ENCODE results near the gene FABP2. TPM values are rescaled to one million over a fixed set of nuclear protein-coding genes. Genes with fewer than 3 reads are reported as not detected.
"Not testable (repeated sequence)": the region's sequence is repeated elsewhere in the genome, so short reads cannot be mapped to it uniquely, and the experiment has no call there.

FABP2 gene
- total RNA-seq, 1 experiment from 2014 or later, result not detected

- DNase-seq (ENCODE audit: low read depth), result no peak
These were observed 11.1 kb downstream of the FABP2 start for GRCh38 chr4:119310826-119311225.

GRCh38 chr4:119307606-119308005 lies 14.3 kb downstream of the FABP2 start:
- DNase-seq (ENCODE audit: low read depth), result no peak

DNA sequence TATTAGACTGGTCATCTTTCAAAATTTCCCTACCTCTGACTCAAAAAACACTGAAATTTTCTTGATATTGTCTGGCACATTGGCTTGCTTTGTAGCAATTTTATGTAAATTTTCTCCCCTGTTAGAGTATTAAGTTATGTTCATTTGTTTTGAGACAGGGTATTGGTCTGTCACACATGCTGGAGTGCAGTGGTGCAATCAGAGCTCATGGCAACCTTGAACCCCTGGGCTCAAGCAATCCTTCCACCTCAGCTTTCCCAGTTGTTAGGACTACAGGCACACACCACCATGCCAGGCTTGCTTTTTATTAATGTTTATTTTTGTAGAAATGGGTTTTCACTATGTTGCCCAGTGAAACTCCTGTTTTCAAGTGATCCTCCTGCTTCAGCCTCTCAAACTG lies 17.5 kb downstream of the FABP2 start:
- no peak for DNase-seq (ENCODE audit: low read depth)

DNA sequence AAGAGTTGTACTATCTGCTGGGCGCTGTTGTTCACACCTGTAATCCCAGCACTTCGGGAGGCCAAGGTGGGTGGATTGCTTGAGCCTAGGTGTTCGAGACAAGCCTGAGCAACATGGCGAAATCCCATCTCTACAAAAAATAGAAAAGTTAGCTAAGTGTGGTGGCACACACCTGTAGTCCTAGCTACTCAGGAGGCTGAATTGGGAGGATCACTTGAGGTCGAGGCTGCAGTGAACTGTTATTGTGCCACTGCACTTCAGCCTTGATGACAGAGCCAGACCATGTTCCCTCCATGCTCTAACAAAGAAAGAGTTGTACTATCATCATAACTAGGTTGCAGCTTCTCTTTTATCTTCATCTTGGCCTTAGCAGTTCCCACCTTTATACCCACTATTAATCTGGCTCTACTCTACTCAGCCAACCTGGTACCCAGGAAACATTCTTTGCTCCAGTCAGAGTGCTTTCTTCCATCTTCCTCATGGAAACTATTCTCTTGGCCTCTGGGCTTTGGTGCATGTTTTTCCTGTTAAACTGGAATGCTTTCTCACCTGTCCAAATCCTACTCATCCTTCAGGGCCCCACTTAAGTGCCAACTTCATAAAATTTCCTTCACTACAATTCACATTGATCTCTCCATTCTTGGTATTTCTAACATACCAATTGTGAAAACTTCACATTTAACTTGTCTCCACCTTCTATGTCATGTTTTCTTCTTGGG lies 18.2 kb downstream of the FABP2 start:
- no peak for DNase-seq (ENCODE audit: low read depth)

- no peak for DNase-seq (ENCODE audit: low read depth)
These were observed 19.7 kb downstream of the FABP2 start for GRCh38 chr4:119302073-119302832.

DNA sequence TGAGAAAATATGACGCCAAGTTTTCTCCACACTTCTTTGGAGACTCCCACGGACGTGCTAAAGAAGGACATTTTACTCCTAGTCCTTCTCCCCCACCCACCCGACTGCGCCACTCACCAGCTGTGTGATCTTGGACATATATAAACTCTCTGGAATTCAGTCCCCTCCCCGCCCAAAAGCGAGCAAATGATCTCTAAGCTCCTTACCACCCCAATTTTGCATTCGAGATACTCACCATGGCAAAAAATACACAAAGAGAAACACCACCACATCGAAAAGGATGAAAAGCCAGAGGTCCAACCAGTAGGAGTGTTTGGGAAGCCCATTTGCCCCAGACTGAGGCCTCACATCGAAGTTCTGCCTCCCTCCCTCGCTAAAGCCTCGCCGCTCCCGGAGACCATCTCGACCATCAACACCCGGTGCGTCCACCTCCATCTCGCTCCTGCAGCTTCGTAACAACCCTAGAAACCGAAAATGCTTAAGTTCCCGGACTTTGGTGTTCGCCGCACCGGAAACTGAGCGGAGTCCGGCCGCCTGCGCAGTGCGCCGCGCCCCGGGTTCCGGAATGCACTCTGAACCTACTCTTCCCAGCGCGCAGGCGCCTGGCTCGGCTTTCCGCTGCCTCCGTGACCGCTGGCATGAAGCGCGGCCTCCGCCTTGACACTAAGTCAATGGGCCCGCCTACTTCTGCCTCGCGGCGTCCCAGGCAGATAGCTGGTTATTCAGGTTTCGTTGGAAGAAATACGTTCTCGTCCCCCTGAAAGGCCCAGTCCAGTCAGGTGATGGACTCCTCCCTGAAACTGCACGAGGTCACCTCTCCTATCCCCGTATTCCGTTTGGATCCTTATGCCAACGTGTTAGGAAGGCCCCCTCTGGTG lies 21.6 kb downstream of the FABP2 start:
- DNase-seq (ENCODE audit: low read depth), result peak; percentile 90

DNA sequence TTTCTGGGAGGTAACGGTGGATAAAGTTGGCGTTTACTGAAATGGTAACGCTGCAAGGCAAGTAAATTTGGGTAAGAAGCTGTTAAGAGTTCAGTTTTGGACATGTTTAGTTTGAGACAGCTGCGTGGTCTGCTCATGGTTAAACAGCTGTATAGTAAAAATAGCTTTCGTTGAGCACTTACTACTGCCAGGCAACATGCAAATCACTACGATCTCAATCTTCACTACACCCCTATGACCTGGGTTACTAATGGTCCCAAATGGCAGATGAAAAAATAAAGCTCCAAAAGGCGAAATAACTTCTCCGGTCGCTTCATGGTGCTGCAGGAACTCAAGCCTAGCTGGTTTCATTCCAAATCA lies 22.2 kb downstream of the FABP2 start:
- DNase-seq (ENCODE audit: low read depth), result peak; percentile 9

DNA sequence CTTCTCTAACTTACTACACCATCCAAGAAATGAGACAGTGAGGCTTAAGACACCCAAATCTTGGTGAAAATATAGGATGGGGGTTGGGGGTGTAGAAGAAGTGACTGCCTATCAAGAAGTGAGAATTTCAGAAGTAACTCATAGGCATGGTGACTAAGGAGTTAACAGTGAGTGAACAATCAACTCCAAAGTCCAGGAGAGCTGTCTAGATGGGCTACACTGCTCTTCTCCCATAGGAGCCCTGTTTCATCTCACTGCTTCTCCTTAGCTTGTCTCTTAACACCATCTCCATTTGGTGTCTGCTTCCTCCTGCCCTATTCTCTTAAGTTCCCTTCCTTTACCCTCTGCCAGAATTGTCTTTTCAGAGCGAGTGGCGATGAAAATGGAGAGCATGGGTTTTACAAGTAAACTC lies 22.7 kb downstream of the FABP2 start:
- peak; percentile 9 for DNase-seq (ENCODE audit: low read depth)

GRCh38 chr4:119297795-119298194 lies 24.1 kb downstream of the FABP2 start:
- no peak for DNase-seq (ENCODE audit: low read depth)

DNA sequence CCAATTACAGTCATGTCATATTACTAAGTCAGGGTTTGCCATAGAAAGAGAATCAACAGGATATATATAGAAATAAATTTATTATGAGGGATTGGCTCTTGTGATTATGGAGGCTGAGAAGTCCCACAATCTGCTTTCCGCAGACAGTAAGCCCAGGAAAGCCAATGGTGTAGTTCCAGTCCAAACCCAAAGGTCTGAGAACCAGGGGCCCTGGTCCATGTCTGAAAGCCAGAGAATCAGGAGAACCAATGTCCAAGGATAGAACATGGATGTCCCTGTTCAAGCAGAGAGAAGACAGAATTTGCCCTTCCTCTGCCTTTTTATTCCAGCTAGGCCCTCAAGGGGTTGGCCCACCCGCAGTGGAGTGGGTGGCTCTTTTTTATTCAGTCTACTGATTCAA lies 25.6 kb downstream of the FABP2 start:
- no peak for DNase-seq (ENCODE audit: low read depth)

GRCh38 chr4:119290598-119290997 lies 31.3 kb downstream of the FABP2 start:
- DNase-seq (ENCODE audit: low read depth), result no peak

DNA sequence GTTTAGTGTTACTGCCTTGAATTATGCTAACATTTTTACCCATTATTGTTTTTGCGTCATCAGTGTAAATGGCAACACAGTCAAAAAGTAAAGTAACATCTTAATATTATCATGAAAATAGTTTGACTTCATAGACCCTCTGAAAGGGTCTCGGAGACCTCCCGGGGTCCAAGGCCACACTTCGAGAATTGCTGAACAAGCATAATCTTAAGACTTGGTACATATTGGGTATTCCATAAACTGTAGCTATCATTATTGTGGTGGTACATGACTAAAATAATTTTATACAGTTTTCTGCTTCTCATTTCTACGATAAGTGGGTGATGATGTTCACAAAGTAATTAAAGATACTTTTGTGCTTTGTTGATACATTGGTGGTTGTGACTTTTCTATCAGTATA lies 32.6 kb downstream of the FABP2 start:
- no peak for DNase-seq (ENCODE audit: low read depth)

DNA sequence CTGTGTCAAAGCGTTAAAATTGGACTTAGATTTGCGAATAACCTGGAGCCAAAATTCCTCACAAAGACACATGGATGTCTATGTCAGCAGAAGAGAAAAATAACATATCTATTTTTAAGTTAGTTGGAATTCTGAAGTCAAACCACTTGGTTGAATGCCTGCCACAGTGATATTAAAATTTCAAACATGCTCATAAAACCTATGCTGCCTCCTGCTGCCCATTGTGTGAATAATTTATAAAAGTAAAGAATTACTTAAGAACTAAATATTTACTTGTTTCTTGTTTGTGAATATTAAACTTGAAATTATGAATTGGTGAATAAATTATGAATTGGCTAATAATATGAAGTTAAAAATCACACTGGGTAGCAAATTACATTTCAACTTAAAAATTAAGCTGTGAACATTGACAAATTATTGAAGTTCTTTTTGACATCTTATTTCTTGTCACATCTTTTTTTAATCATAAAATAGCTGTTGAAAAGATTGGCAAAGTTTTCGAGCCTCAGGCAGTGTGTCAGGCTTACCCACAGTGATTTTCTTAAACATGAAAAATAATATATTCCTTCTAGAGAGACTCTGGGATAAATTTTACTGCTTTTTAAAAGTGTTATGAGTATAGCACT lies 35.4 kb downstream of the FABP2 start:
- DNase-seq (ENCODE audit: low read depth), result peak; percentile 59

GRCh38 chr4:119284876-119285780 lies 36.8 kb downstream of the FABP2 start:
- DNase-seq (ENCODE audit: low read depth), result peak; percentile 36

DNA sequence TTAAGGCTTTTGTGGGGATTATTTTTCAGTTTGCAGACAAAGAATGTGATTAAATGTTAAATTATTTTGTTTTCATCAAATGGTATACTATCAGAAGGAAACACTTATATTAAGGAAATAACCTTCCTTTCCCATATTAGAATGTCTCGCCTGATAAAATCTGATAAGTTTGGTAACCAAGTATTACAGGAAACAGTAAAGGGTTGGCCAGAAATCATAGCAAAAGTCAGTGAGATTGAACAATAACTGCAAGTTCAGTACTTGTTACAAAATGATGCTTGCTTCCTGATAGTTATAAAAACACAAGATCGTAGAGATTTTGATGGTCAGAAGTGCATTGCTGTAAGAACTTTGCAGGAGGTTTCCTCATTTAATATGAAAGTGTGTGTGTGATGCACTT lies 40.5 kb downstream of the FABP2 start:
- DNase-seq (ENCODE audit: low read depth), result no peak

DNA sequence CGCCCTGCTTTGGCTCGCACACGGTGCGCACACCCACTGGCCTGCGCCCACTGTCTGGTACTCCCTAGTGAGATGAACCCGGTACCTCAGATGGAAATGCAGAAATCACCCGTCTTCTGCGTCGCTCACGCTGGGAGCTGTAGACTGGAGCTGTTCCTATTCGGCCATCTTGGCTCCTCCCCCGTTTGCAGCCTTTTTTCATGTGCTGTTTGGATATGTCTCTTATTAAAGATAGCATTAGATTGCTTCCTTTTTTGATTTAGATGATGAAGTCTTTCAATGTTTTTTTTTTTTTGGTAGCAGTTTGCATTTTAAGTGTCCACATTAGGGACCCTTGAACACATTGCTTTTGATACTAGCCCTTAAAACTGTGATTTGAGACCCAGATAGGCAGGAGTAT lies 42.0 kb downstream of the FABP2 start:
- not testable (repeated sequence) for DNase-seq (ENCODE audit: low read depth)

DNA sequence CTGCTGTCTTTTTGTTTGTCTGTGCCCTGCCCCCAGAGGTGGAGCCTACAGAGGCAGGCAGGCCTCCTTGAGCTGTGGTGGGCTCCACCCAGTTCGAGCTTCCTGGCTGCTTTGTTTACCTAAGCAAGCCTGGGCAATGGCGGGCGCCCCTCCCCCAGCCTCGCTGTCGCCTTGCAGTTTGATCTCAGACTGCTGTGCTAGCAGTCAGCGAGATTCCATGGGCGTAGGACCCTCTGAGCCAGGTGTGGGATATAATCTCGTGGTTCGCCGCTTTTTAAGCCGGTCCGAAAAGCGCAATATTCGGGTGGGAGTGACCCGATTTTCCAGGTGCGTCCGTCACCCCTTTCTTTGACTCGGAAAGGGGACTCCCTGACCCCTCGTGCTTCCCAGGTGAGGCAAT lies 42.4 kb downstream of the FABP2 start:
- DNase-seq (ENCODE audit: low read depth), result not testable (repeated sequence)

- no peak for DNase-seq (ENCODE audit: low read depth)
These were observed 50.4 kb downstream of the FABP2 start for GRCh38 chr4:119271361-119272085.

DNA sequence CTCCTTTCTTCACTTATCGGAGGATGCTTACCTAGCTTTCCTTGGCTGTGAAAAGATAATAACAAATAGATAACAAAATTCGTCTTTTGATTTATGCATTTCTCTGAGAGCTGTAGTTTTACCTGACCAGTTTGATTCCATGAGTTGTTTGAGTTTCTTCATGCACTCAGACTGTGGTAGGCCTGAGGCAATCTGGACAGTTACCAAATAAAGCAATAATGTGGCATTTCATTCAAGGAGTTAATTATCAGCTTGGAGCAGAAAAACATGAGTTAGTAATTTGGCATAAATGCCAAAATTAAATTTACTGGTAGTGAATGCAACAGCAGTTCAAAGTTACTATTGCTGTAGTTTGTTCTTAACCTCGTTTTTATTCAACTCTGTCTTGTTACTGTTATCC lies 53.5 kb downstream of the FABP2 start:
- no peak for DNase-seq (ENCODE audit: low read depth)

Data from RPMI7951 (cell line).